Endothelial cell of umbilical vein (primary cell): ENCODE results near the gene SEC63. TPM values are rescaled to one million over a fixed set of nuclear protein-coding genes. Genes with fewer than 3 reads are reported as not detected.
"Not testable (repeated sequence)": the region's sequence is repeated elsewhere in the genome, so short reads cannot be mapped to it uniquely, and the experiment has no call there.

ENCODE experiments used
- BruUV-seq: library from RNA; stranded (reverse); fragments of 400-500 nt; replicated peaks from 2 replicates; lab custom pipeline; 2021; lab: Mats Ljungman, UMichigan
- CTCF ChIA-PET: fragments of 300-600, 350-600 bp; sonication (Branson Sonifier 250); formaldehyde crosslinking; loops from one replicate; lab custom pipeline; 2021; ENCODE audit warnings: antibody characterized with exemption, inconsistent platforms; lab: Charles Lee
- POLR2A ChIA-PET: fragments of 300-600, 350-600 bp; sonication (Branson Sonifier 250); formaldehyde crosslinking; loops from one replicate; lab custom pipeline; 2021; ENCODE audit warnings: antibody characterized with exemption, inconsistent platforms; lab: Charles Lee
- DNase-seq: peaks from one replicate; pipeline ENCODE4 v3.0.0-alpha.2; 2011; ENCODE audit warnings: low read depth, low spot score
- FAIRE-seq: peaks from 2 replicates; lab custom pipeline; 2011; peaks lifted over from hg19 to GRCh38; lab: Jason Lieb, UNC
- H2AFZ ChIP-seq: 2 replicates; pipeline ENCODE4 v1.6.0; 2012; ENCODE audit warnings: low read depth, low read length, control low read depth, inconsistent platforms
- H3K27ac ChIP-seq: 2 replicates; pipeline ENCODE4 v1.5.1; 2011; ENCODE audit warnings: low read depth, mild to moderate bottlenecking, control low read depth, low read length, moderate library complexity; ENCODE audit not compliant: insufficient read depth
- H3K27me3 ChIP-seq, 2 experiments: 2 replicates each; pipeline versions ENCODE4 v1.6.0 to v1.6.1; 2011; ENCODE audit warnings: low read length in 2 of 2, mixed read lengths in 1 of 2; ENCODE audit not compliant: control insufficient read depth in 2 of 2, insufficient read depth in 2 of 2
- H3K36me3 ChIP-seq, 2 experiments: 2 replicates in 1 of 2; 3 replicates in 1 of 2; pipeline ENCODE4 v1.5.1; 2011; ENCODE audit warnings: low read length in 2 of 2, mild to moderate bottlenecking in 1 of 2, moderate library complexity in 1 of 2; ENCODE audit not compliant: control insufficient read depth in 2 of 2, insufficient read depth in 2 of 2; ENCODE audit errors: extremely low read depth in 1 of 2
- H3K4me1 ChIP-seq: 3 replicates; pipeline ENCODE4 v1.5.1; 2011; ENCODE audit warnings: mild to moderate bottlenecking, low read length; ENCODE audit not compliant: control insufficient read depth, insufficient read depth; ENCODE audit errors: extremely low read depth
- H3K4me2 ChIP-seq: 2 replicates; pipeline ENCODE4 v1.6.1; 2011; ENCODE audit warnings: low read length, control low read depth, mixed read lengths; ENCODE audit not compliant: insufficient read depth
- H3K4me3 ChIP-seq, 3 experiments: fragments of 200-600 bp in 1 of 3; sonication (generic), shearing (Covaris generic) in 1 of 3; replicated peaks in 1 of 3; 2 replicates each; pipeline ENCODE4 v1.5.1; 2011 to 2016; ENCODE audit warnings: control low read depth in 3 of 3, low read length in 3 of 3, mild to moderate bottlenecking in 2 of 3, inconsistent platforms in 1 of 3, low read depth in 1 of 3, moderate library complexity in 1 of 3; ENCODE audit not compliant: insufficient read depth in 1 of 3
- H3K79me2 ChIP-seq: 2 replicates; pipeline ENCODE4 v1.6.0; 2012; ENCODE audit warnings: low read length, inconsistent platforms; ENCODE audit not compliant: control insufficient read depth, insufficient read depth
- H3K9ac ChIP-seq: replicated peaks from 2 replicates; pipeline ENCODE3; 2011; ENCODE audit warnings: low read length, control low read depth; ENCODE audit not compliant: insufficient read depth; ENCODE audit errors: extremely low read depth
- H3K9me1 ChIP-seq: replicated peaks from 3 replicates; pipeline ENCODE4 v1.6.0; 2011; ENCODE audit warnings: mild to moderate bottlenecking, low read length; ENCODE audit not compliant: control insufficient read depth, insufficient read depth; ENCODE audit errors: extremely low read depth
- H3K9me3 ChIP-seq: replicated peaks from 2 replicates; pipeline ENCODE4 v1.5.1; 2012; ENCODE audit warnings: low read length, inconsistent platforms; ENCODE audit not compliant: control insufficient read depth, insufficient read depth
- H4K20me1 ChIP-seq: replicated peaks from 2 replicates; pipeline ENCODE3; 2011; ENCODE audit warnings: mild to moderate bottlenecking, low read length; ENCODE audit not compliant: control insufficient read depth, insufficient read depth; ENCODE audit errors: extremely low read depth
- EZH2 ChIP-seq: IDR thresholded peaks from 2 replicates; pipeline ENCODE4 v1.6.1; 2012; ENCODE audit warnings: borderline replicate concordance, low read depth, mild to moderate bottlenecking, moderate library complexity, low read length, inconsistent platforms; ENCODE audit not compliant: severe bottlenecking
- FOS ChIP-seq: IDR thresholded peaks from 2 replicates; pipeline ENCODE4 v1.6.1; 2011; ENCODE audit warnings: mild to moderate bottlenecking, low read length, moderate library complexity, borderline replicate concordance; ENCODE audit not compliant: insufficient read depth
- GATA2 ChIP-seq: IDR thresholded peaks from 2 replicates; pipeline ENCODE4 v1.7.0; 2011; ENCODE audit warnings: low read depth, mild to moderate bottlenecking, moderate library complexity, mixed read lengths, low read length; ENCODE audit not compliant: insufficient read length, insufficient read depth
- JUN ChIP-seq: IDR thresholded peaks from 2 replicates; pipeline ENCODE4 v1.6.1; 2011; ENCODE audit warnings: borderline replicate concordance, low read depth; ENCODE audit not compliant: insufficient read length, insufficient read depth
- MYC ChIP-seq: IDR thresholded peaks from one replicate; pipeline ENCODE4 v1.6.1; 2011; ENCODE audit warnings: mild to moderate bottlenecking, low read depth, low read length
- POLR2A ChIP-seq: IDR thresholded peaks from 2 replicates; pipeline ENCODE4 v1.6.1; 2012; ENCODE audit warnings: low read depth, mild to moderate bottlenecking, control low read depth, low read length
- POLR2AphosphoS5 ChIP-seq: IDR thresholded peaks from 2 replicates; pipeline ENCODE4 v1.6.1; 2012; ENCODE audit warnings: low read depth, mild to moderate bottlenecking, control low read depth, low read length, moderate library complexity; ENCODE audit not compliant: insufficient read depth
- dilution Hi-C: fragments of 300-500 bp; cut with MboI; formaldehyde crosslinking; loops from one replicate; pipeline ENCODE4 v1.15.0; 2019; ENCODE audit warnings: low sequenced_read_pairs; ENCODE audit not compliant: extremely low pct_ligation_motif_present
- intact Hi-C: fragments of 100-400 bp; cut with micrococcal nuclease; formaldehyde crosslinking; loops from one replicate; pipeline ENCODE4 v1.10.0; 2022
- polyA plus RNA-seq, 4 experiments: library from polyadenylated mRNA; depleted of rRNA in 3 of 4; stranded (reverse) in 3 of 4; unstranded in 1 of 4; fragments of >200 nt; gene quantifications; 2 replicates each; pipeline versions ENCODE4 v1.2.1 to v1.2.3, GENCODE V29; 2011 to 2012; ENCODE audit warnings: missing spikeins in 1 of 4
- total RNA-seq: library from RNA; stranded (reverse); gene quantifications from 2 replicates; pipeline ENCODE4 v1.2.3, GENCODE V29; 2021
- TF ChIP-seq, protein P1 (sequence below), 2 donors: IDR thresholded peaks; 1 replicate in 1 of 2; 2 replicates in 1 of 2; pipeline ENCODE4 v1.5.1; 2011; ENCODE audit warnings: low read length in 2 of 2, mild to moderate bottlenecking in 2 of 2, moderate library complexity in 2 of 2, control low read depth in 1 of 2, inconsistent platforms in 1 of 2, low read depth in 1 of 2; ENCODE audit not compliant: insufficient read depth in 1 of 2; ENCODE audit errors: extremely low read depth in 1 of 2
- TF ChIP-seq, protein P2 (sequence below): IDR thresholded peaks from 2 replicates; pipeline ENCODE4 v1.6.1; 2011; ENCODE audit not compliant: insufficient read depth, insufficient read length

Gene SEC63
- total and polyA plus RNA-seq, 2 donors (not counting 3 experiments of a cell fraction or from before 2014, with no cell fraction given): 14.8 to 132 TPM

DNA sequence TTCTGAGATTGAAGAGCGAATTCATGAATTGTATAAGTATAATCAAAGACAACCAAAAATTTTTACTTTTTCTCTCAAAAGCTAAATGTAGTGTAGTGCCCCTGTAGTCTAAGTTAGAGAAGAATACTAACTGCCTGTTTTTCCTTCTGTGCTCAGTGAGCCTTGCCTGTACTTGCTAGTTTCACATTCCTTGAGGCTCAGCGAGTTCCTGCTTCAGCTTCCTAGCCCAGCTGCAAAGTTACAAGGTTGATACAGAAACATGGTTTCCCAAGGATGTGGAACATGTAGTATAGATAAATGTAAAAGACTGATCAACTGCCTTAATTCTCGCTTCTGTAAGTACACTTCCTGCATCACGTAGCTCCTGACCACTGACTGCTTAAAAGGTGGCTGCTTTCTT is 33.1 kb upstream of the SEC63 start:
- ChIA-PET CTCF (interaction anchor here (3.1 kb wide), 1 partner anchor 11 kb away, joined by 16 read pairs; no protein-coding TSS in a partner anchor), POLR2A (no interaction called here)
- TF ChIP-seq MYC: no peak
- TF ChIP-seq POLR2AphosphoS5: no peak
- TF ChIP-seq, protein P1, sequence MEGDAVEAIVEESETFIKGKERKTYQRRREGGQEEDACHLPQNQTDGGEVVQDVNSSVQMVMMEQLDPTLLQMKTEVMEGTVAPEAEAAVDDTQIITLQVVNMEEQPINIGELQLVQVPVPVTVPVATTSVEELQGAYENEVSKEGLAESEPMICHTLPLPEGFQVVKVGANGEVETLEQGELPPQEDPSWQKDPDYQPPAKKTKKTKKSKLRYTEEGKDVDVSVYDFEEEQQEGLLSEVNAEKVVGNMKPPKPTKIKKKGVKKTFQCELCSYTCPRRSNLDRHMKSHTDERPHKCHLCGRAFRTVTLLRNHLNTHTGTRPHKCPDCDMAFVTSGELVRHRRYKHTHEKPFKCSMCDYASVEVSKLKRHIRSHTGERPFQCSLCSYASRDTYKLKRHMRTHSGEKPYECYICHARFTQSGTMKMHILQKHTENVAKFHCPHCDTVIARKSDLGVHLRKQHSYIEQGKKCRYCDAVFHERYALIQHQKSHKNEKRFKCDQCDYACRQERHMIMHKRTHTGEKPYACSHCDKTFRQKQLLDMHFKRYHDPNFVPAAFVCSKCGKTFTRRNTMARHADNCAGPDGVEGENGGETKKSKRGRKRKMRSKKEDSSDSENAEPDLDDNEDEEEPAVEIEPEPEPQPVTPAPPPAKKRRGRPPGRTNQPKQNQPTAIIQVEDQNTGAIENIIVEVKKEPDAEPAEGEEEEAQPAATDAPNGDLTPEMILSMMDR (IDR thresholded peaks at IDR 0.05; ENCODE audit: extremely low read depth in 1 of 2, insufficient read depth in 1 of 2, low read depth in 1 of 2, low read length in 2 of 2): no peak
- no peak for TF ChIP-seq GATA2
- TF ChIP-seq POLR2A: no peak
- TF ChIP-seq, protein P2, sequence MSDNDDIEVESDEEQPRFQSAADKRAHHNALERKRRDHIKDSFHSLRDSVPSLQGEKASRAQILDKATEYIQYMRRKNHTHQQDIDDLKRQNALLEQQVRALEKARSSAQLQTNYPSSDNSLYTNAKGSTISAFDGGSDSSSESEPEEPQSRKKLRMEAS: no peak
- TF ChIP-seq JUN: no peak
- TF ChIP-seq EZH2: no peak
- TF ChIP-seq FOS: no peak
- H2AFZ ChIP-seq: no peak overlapping the region
- no TSS peak for BruUV-seq
- dilution Hi-C loops (no loop called here), intact Hi-C loops (no loop called here)
- no peaks in the 10 kb centered on the region for H3K4me1 ChIP-seq
- DNase-seq: no peak
- H3K9me3 ChIP-seq: no peaks in the 10 kb centered on the region
- H3K9me1 ChIP-seq: no peaks in the 10 kb centered on the region
- H3K27ac ChIP-seq: no peak overlapping the region
- no peaks in the 10 kb centered on the region for H3K79me2 ChIP-seq
- H4K20me1 ChIP-seq: no peaks in the 10 kb centered on the region
- FAIRE-seq: no peak
- H3K9ac ChIP-seq: no peak overlapping the region
- no peaks in the 10 kb centered on the region for H3K36me3 ChIP-seq
- no peak overlapping the region for H3K4me3 ChIP-seq
- H3K4me2 ChIP-seq: no peak overlapping the region
- H3K27me3 ChIP-seq: peaks cover 6 to 8% of the 10 kb centered on the region in 2 experiments

DNA sequence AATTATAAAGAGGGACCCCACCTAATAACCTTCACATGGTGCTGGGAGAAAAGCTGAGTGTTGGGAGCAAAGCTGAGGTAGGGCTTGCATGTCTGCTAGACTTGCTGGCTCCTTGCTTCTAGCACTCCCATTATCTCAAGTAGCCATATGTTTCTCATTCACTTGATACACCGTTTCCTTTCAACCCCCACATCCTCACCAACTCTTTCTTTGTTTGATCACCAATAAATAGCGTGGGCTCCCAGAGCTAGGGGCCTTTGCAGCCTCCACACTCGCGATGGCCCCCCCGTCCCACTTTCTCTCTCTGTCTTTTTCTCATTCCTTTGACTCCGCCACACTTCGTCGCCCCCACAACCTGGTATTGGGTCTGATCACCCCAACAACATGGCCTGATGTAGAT is 32.6 kb upstream of the SEC63 start:
- H3K4me3 ChIP-seq, dilution Hi-C loops, H4K20me1 ChIP-seq, H2AFZ ChIP-seq, H3K4me1 ChIP-seq, H3K27me3 ChIP-seq, FAIRE-seq, H3K4me2 ChIP-seq, H3K36me3 ChIP-seq, DNase-seq, H3K9me1 ChIP-seq, intact Hi-C loops, H3K27ac ChIP-seq, H3K79me2 ChIP-seq, BruUV-seq, H3K9me3 ChIP-seq, POLR2A ChIA-PET, H3K9ac ChIP-seq: not testable (repeated sequence)
- CTCF ChIA-PET: interaction anchor here (1.1 to 3.1 kb wide), 2 partner anchors 10 to 13 kb away, joined by 3 to 16 read pairs; no protein-coding TSS in a partner anchor
